Activated naive CD4-positive, alpha-beta T cell treated with anti-CD3 and anti-CD28 coated beads, Interleukin-2, amount 50 U/mL, for 72 hours (primary cell): ENCODE results near the gene CACHD1. TPM values are rescaled to one million over a fixed set of nuclear protein-coding genes. Genes with fewer than 3 reads are reported as not detected.

Source experiments
- ATAC-seq, 2 donors: fragments of 150-1000 bp; cut with Tn5 transposase; 2 replicates each; pipeline ENCODE4 v1.10.0; 2021; ENCODE audit warnings: mild to moderate bottlenecking in 2 of 2, moderate library complexity in 2 of 2
- DNase-seq, 2 donors: peaks; one replicate each; pipeline ENCODE4 v3.0.0; 2021 to 2022; ENCODE audit warnings: low spot score in 2 of 2
- H3K27ac Mint-ChIP-seq, 2 donors: one replicate each; pipeline ENCODE4 v1.8.0; 2022; ENCODE audit warnings: mild to moderate bottlenecking in 2 of 2, mixed read lengths in 2 of 2
- H3K36me3 Mint-ChIP-seq, 2 donors: one replicate each; pipeline ENCODE4 v1.8.0; 2022; ENCODE audit warnings: mixed read lengths in 2 of 2
- H3K9me3 Mint-ChIP-seq, 2 donors: one replicate each; pipeline ENCODE4 v1.8.0; 2022; ENCODE audit warnings: mixed read lengths in 2 of 2
- total RNA-seq, 2 donors: library from RNA; stranded (reverse); gene quantifications; one replicate each; pipeline ENCODE4 v1.2.3, GENCODE V29; 2022

The CACHD1 gene
- total RNA-seq, 2 donors from 2014 or later = 1.1 to 1.6 TPM

DNA sequence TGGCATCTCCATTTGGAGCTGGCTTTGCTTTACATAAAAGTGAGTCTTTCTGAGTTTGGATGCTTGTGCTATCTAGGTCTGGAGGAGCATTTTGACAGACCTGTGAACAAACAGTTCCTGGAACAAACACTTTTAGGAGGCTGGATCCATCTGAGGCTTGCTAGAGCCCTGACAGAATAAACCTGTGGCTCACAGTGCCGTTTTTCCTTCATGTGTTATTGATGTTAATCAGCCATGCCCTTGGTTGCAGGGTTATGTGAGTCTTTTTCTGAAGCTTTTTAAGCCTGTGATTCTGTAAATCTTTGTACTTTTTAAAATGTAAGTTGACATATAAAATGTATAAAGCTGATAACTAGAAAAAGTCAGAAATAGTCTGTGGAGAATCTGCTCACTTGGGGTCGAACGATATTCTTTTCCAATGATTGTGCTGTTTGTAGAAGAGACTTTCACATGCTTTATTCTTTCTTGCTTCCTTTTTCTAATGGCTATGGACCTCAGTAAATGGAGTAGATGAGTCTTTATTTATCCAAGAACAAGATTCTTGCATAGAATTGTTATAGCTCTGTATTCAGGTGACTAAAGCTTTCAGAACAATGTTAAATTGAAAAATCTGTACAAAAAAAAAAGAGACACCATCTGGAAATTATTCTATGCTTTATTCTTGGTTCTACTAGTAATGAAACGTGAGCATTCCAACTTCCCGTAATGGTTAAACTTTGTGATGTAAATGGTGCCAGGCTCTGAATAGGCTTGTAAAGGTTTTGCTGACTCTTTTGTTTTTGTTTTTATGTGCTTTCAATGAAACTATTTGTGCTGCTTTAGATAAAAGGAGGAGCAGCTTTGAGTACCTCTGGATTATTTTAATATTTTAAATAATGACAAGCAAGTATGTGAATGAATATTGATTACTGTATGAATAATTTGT, 53.7 kb downstream of the CACHD1 start:
- Mint-ChIP-seq H3K36me3 (no peaks in the 10 kb centered on the region), H3K27ac (no peak overlapping the region), H3K9me3 (no peaks in the 10 kb centered on the region)
- DNase-seq (no peak), ATAC-seq (no peak)

DNA sequence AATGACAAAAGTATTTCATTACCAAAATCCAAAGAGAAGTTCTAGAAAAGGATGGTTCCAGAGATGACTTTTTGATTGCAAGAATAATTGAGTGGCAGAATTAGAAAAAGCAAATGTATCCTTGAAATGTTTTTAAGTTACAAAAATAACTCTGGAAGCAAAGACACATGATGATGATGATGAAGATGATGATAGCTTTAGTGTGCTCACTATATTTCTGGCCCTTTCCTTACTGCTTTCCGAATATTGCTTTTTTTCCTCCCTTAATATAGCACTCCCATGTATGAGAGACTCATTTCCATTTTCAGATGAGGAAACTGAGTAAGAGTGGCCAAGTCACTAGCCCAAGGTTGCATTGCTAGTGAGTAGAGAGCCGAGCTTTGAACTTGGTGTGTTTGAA, 54.7 kb downstream of the CACHD1 start:
- DNase-seq (no peak), ATAC-seq (no peak)
- no peaks in the 10 kb centered on the region for H3K36me3 Mint-ChIP-seq
- no peak overlapping the region for H3K27ac Mint-ChIP-seq
- H3K9me3 Mint-ChIP-seq = no peaks in the 10 kb centered on the region

DNA sequence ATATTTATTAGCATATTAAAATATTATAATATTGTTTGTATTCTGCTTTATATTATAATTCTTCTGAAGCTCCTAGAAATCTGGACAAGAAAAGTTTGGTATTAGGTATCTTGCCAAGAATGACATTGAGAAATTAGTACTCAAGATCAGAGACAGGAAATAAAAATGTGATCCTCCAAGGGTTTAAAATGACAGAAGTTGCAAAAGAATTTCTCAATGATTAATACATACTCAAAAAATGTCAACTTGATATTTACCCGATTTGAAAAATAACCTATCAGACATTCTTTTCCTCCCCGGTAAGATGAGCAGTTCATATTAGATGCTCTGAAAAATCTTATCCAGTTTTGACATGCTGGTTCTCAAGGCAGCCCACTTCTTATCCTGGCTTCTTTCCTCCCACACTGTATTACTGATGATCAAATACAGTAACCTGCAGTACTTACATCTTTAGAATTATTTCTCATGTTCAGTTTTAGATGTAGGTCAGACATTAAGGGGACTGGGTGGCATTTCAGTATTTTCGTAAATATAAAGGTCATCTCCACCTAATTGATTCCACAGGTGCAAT, 55.3 kb downstream of the CACHD1 start:
- H3K9me3 Mint-ChIP-seq = no peaks in the 10 kb centered on the region
- no peaks in the 10 kb centered on the region for H3K36me3 Mint-ChIP-seq
- no peak overlapping the region for H3K27ac Mint-ChIP-seq
- ATAC-seq = no peak
- DNase-seq = no peak

DNA sequence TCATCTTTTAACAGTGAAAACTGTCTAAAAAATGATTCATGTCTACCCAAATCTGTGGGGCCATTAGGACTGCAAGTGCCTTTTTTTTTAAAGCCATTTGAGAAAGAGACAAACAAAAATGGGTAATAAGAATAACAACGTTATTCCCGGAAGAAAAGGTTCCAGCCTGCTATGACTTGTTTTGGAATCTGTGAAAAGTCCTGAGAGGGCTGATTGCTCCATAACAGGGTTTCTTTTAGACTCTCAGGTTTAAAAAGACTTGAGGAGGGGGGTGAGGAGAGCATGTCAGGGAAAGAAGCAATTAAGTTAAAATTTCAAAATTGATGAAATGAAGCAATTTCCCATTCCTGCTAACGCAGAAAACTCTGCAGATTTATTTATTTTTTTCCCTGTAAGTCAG, 56.4 kb downstream of the CACHD1 start:
- H3K36me3 Mint-ChIP-seq = no peaks in the 10 kb centered on the region
- no peaks in the 10 kb centered on the region for H3K9me3 Mint-ChIP-seq
- no peak overlapping the region for H3K27ac Mint-ChIP-seq
- no peak for ATAC-seq
- DNase-seq = no peak

DNA sequence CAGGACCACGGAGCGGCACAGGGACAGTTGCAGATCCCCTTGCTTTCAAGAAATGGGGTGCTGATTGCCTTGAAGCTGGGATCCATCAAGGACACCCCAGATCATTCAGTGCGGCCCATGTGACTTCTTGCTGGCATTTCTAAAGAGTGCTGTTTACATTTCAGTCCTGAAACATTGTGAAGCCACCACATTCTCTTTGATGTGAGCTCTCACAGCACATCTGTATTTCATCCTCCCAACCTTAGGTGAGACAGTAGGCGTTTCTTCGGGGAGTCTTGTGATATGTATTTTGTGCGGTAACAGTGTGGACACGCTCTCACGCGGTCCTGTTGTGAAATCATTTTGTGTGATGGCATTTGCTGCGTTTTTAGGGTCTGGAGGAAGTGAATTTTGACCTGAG, 57.2 kb downstream of the CACHD1 start:
- Mint-ChIP-seq H3K36me3 (no peaks in the 10 kb centered on the region), H3K27ac (no peak overlapping the region), H3K9me3 (no peaks in the 10 kb centered on the region)
- peak; percentile 82 to 86 for ATAC-seq
- no peak for DNase-seq

DNA sequence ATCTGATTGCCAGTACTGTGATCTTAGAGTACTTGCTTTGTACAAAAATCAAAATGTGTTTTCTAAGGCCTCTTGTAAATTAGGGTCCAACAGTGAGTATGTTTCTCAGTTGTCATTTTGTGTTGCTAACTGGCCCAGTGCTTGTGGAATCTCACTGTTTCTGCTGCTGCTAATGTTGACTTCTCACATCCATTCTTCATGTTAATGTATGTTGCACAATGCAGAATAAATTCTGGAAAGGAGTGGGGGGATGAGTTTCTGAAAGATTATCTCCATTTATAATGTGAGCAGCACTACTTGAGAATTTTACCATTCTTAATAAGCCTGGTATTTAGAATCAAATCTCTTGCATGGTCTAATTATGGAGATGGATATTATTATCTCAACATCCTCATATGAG, 57.9 kb downstream of the CACHD1 start:
- Mint-ChIP-seq H3K9me3 (peaks cover 4% of the 10 kb centered on the region in 2 donors), H3K36me3 (no peaks in the 10 kb centered on the region), H3K27ac (no peak overlapping the region)
- no peak for ATAC-seq
- no peak for DNase-seq

DNA sequence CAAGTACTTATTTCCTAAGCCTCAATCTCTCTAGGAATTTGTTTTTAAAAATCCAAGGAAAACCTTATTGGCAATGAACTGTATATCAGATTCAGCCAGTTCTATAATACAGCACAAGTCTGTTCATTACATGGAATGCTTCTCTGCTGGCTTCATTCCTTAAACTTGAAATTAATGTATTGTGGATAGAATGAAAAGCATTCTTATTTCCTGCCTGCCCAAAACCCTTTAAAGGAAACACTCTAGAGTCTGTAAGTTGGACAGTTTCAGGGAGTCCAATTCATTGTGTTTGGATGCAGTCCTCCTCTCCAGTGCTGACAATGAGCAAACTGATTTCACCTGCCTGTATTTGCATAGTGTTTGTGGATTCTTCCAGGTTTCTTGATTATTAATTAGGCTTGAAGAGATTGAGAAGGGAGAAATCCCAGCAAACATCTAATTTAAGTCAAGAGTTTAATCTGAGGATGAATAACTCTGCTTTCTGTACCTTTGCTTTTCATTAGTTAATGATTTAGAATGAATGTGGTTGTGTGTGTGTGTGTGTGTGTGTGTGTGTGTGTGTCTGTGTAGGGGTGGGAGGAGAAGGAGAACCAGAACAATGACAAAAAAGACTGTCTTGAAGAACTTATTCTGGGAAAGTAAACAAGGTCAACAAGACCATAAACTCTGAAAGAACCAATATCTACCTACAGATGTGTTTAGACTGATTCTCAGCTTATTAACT, 61.2 kb downstream of the CACHD1 start:
- Mint-ChIP-seq H3K9me3 (peaks cover 8 to 14% of the 10 kb centered on the region in 2 donors), H3K27ac (no peak overlapping the region), H3K36me3 (peaks cover 5% of the 10 kb centered on the region in 2 donors)
- DNase-seq (no peak), ATAC-seq (no peak)

DNA sequence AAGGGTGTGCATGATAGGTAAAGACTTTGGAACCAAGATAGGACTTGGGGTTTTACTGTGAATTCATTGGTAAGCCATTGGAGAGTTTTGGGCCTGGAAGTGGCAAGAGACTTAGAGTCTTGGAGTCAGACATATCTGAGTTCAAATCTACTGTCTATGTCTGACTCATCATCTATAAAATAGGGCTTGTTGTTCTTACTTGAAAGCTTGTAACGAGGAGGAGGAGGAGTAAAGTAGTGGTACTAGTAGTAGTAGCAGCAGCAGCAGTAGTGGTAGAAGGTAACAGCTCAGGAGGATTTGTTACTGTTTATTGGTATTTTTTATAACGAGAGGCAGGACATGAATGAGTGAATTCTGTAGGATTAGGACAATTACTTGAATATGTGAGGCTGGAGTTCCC, 62.7 kb downstream of the CACHD1 start:
- Mint-ChIP-seq H3K9me3 (peaks cover 8 to 14% of the 10 kb centered on the region in 2 donors), H3K36me3 (peaks cover 5% of the 10 kb centered on the region in 2 donors), H3K27ac (no peak overlapping the region)
- ATAC-seq (no peak), DNase-seq (no peak)

DNA sequence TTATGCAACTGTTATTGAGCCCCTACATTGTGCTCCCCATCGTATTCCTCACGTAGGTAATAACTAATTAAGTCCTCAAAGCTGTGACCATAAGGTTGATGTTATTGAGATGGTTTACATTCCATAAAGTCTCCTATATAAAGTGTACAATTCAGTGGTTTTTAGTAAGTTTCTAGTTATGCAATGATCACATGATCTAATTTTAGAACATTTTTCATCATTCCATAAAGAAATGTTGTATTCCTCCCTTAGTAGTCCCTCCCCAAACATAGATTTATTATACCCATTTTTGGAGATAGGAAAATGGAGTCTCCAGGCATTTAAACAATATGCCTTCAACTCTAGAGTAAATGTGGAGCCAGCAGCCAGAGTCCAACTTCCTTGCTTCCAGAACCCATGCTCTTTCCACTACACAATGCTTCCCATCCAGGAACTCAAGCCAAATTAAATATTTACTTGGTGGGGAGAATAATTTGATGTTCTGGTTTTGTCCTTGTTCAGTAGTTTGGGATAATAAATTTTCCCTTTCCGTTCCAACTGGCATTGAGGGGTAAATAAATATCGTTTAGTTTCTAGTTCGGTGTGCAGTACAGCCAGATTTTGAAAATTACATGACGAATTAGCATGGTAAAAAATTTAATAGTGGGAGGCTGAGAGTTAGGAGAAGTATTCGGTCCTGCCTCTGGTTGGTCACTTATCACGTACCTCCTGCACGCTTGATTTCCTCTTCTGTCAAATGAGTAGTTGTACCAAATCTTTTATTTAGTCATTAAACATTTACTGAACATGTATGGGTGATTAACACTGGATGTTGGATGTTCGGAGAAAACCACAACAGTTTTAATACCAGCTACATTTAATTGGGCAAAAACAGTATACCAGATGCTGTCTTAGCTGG, 66.3 kb downstream of the CACHD1 start:
- Mint-ChIP-seq H3K9me3 (peaks cover 8 to 14% of the 10 kb centered on the region in 2 donors), H3K27ac (no peak overlapping the region), H3K36me3 (peaks cover 5% of the 10 kb centered on the region in 2 donors)
- ATAC-seq (no peak), DNase-seq (no peak)

DNA sequence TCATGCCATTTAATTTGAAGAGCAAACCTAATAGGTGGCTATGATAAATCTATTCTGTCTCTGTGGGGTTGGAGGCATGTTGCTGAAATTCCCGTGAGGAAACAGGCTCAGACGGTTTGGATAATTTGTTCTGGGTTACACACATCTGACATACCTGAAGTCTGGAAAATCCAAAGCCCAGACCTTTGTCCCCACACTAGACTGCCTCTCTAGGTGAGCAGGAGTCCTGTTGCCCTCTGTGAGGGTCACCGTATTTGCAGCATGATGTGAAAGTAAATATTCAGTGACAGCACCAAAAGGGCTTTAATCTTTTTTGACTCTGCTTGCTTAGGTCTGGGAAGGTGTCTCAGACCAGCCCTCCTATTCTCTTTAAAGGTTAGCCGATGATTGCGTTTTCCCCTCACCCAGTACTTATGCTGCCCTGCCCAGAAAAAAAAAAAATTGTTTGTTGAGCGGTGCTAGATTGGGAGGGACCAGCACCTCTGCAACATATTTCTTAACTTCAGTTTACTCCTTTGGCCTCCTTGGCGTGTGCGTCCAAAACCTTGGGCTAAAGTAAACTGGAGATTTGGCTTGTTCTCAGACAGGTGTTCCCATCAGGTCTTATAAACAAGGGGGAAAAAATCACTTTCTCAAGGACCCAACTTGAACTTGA, 67.0 kb downstream of the CACHD1 start:
- H3K27ac Mint-ChIP-seq = no peak overlapping the region
- ATAC-seq (no peak), DNase-seq (no peak)
- peaks cover 5% of the 10 kb centered on the region in 2 donors for H3K36me3 Mint-ChIP-seq
- H3K9me3 Mint-ChIP-seq = peaks cover 8 to 14% of the 10 kb centered on the region in 2 donors

DNA sequence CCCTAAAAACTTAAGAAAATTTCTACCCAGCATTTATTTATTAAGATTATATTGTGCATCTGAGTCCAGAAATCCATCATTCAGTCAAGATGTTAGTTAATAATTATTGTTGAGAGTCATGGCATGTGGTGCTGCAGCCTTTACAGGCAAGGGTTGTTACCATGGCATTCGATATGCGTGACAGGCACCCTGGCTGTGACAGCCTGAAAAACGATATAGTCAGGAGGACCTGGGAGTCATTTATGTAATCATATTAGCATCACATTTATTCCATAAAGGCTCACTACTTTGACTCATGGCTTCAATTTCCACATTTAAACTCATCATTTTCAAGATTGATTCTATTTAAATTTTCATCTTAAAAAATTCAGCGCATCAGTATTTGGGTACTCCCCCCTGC, 68.0 kb downstream of the CACHD1 start:
- no peak for DNase-seq
- no peak overlapping the region for H3K27ac Mint-ChIP-seq
- peak; percentile 49 to 81 for ATAC-seq

DNA sequence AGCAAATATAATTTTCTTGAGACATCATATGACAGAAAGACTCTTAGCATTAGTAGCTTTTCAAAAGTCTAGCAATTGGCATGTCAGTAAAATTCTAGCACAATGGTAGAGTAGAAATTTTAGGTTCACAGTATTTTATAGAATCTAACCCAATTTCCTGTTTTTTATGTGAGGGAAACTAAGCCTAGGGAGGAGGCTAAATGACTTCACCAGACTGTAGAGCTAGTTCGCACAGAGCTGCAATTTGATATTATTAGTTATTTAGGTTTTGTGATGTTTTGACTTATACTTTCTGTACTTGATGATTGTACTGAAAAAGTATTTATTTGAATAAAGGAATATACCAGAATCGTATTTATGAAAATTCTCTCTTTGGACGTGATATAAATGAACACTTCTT, 68.5 kb downstream of the CACHD1 start:
- peaks cover 5% of the 10 kb centered on the region in 2 donors for H3K36me3 Mint-ChIP-seq
- no peak for DNase-seq
- H3K9me3 Mint-ChIP-seq = peaks cover 3 to 9% of the 10 kb centered on the region in 2 donors
- no peak overlapping the region for H3K27ac Mint-ChIP-seq
- ATAC-seq = no peak

More for the DNA sequence above, 68.0 kb downstream of the CACHD1 start:
- Mint-ChIP-seq H3K36me3 (peaks cover 5% of the 10 kb centered on the region in 2 donors), H3K9me3 (peaks cover 3 to 9% of the 10 kb centered on the region in 2 donors)

DNA sequence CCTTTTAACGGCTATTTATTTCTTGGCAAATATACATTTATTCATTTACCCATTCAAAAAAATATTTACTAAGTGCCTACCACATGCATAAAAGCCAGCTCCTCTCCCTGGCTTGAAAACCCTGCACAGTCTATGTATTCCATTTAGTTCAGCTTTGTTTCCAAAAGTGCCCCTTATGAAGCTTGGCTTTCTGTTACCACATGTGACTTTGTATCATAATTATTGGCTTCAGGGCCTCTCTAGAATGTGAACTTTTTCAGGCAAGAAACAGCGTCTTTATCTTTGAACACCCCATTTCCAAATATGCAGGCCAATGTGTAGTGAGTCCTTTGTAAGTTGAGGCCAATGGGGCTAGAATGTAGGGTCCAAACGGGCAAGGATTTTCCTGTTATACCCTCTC, 69.4 kb downstream of the CACHD1 start:
- Mint-ChIP-seq H3K9me3 (peaks cover 3 to 8% of the 10 kb centered on the region in 2 donors), H3K36me3 (peaks cover 4 to 5% of the 10 kb centered on the region in 2 donors), H3K27ac (peak overlapping the region in 1 of 2 donors; percentile 48)
- DNase-seq (no peak), ATAC-seq (no peak)

DNA sequence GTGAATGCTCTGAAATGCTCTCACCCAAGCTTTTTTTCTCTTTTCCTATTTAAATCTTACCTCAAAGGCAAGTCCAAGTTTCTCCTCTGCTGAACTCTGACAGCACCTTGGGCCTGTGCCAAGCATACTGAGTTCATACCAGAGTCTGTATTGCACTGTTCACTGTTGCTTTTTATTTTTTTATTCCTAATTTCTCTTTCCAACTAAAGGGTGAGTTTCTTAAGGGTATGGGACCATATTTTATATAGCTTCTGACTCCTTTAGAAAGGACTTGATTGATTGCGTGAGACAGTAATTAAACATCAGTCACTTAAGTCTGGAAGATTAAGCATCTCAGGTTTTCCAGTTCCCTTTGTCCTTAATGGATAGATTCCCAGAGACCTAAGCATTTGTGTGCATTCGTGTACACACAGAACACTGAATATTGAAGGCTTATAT, 69.9 kb downstream of the CACHD1 start:
- DNase-seq (no peak), ATAC-seq (no peak)
- Mint-ChIP-seq H3K27ac (peak overlapping the region in 1 of 2 donors; percentile 48), H3K36me3 (peaks cover 0 to 5% of the 10 kb centered on the region in 2 donors), H3K9me3 (peaks cover 0 to 4% of the 10 kb centered on the region in 2 donors)

DNA sequence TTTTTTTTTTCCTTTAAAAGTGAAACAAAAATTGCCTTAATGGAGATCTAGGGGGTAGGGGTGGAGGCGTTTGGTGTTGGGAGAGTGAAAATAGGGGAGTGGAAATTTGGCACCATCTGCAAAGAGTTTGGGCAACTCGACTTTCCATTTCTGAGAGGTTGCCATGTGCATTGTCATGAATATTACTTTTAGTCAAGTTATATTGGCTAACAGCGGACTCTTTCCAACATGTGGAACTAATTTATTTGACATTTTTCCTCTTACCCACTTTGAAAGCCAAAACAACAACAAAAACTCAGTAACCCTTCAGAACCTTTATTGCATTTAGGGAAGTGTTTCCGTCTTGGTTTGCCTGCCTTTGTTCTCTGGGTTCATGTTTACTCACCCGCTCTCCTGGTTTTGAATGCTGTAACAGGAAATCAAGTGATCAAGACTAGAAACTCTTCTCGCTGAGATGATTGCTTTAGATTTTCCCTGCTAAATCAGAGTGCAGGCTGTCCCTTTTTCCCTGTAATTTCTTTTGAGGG, 70.4 kb downstream of the CACHD1 start:
- peak overlapping the region in 1 of 2 donors; percentile 48 for H3K27ac Mint-ChIP-seq
- H3K36me3 Mint-ChIP-seq = peaks cover 0 to 5% of the 10 kb centered on the region in 2 donors
- ATAC-seq (peak; percentile 66 to 71), DNase-seq (no peak)
- H3K9me3 Mint-ChIP-seq = peaks cover 0 to 4% of the 10 kb centered on the region in 2 donors
